SU-DHL-6 (cell line): Measurements from ENCODE around the gene VWC2.

Experiments used
- CTCF ChIP-seq: fragments of 200-600 bp; sonication (generic); IDR thresholded peaks from one replicate; pipeline ENCODE4 v1.5.1; 2017; ENCODE audit warnings: antibody characterized with exemption, mild to moderate bottlenecking, low read length, moderate library complexity; ENCODE audit not compliant: insufficient read depth, poor library complexity, severe bottlenecking
- EZH2phosphoT487 ChIP-seq: fragments of 200-600 bp; sonication (generic), shearing (Covaris generic); conservative IDR thresholded peaks from 2 replicates; pipeline ENCODE4 v1.6.1; 2018; ENCODE audit warnings: mild to moderate bottlenecking, antibody characterized with exemption, low read length, moderate library complexity, mixed read lengths

GRCh38 chr7:49812534-49812933 lies 39.1 kb downstream of the VWC2 start:
- no peak for TF ChIP-seq CTCF
- no peak for TF ChIP-seq EZH2phosphoT487
